NCI-H1105 (cell line): ENCODE measurements around the gene SAMD11.

Source experiments
- DNase-seq: peaks from one replicate; lab custom pipeline; 2025; lab: John Stamatoyannopoulos, UW

Gene SAMD11

DNA sequence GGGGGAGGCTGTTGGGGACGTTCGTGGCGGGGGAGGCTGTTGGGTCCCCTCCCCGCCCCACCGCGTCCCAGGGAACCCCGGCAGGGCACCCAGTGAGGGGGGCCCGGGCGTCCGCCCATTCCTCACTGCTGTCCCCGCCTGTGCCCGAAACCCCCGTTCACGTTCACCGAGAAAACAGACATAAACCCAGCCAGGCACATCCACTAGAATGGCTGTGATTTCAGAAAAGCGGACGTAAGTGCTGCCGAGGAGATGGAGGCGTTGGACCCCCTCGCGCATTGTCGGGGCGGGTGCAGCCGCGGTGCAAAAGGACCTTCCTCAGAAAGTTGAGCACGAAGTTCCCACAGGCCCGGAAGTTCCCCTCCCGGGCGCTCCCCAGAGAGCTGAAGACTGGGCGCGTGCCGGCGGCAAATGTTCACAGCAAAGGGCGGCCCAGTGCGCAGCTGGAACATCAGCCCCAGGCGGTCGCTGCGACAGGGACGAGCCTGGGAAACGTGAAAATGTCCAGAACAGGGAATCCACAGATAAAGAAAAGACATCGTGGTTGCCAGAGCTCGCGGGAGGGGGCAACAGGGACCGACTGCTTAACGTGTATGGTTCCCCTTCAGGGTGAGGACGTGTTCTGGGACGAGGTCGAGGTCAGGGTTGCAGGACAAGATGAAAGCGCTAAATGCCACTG, 18.5 kb upstream of the SAMD11 start:
- peak; percentile 48 for DNase-seq

DNA sequence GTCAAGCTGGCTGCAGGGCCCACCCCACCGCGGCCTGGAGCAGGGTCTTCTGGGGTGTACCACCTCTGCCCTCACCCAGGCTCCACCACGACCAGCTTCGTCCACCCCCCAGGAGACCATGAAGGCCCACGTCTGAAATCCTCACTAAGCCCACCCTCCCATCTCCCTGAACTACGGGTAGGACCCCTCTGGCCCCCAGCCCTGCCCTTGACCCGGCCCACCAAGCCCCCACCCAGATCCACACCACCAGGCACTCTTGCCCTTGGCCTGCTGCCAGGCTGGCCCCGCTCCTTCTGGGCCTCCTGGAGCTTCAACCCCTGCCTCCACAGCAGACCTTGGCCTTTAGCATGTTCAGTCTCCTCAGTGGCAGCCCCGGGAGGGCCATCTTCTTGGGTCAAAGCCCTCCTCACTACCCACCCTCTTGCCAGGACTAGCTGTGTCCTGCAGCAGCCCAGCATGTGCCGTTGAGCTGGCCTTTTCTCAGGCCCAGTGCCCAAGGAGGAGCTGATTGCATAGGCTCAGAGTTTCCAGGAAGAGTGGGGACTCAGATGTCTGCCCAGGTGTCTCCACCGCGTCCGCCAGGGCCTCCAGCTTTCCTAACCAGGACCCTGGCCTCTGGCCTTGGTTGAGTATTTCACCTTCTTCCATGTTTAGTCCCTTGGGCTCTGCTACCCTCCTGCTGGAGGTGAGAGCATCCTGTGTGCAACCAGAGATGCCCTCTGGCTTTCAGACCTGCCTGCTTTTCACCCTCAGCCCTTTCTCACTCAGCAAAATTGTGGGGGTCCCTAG, 17.7 kb upstream of the SAMD11 start:
- no peak for DNase-seq

DNA sequence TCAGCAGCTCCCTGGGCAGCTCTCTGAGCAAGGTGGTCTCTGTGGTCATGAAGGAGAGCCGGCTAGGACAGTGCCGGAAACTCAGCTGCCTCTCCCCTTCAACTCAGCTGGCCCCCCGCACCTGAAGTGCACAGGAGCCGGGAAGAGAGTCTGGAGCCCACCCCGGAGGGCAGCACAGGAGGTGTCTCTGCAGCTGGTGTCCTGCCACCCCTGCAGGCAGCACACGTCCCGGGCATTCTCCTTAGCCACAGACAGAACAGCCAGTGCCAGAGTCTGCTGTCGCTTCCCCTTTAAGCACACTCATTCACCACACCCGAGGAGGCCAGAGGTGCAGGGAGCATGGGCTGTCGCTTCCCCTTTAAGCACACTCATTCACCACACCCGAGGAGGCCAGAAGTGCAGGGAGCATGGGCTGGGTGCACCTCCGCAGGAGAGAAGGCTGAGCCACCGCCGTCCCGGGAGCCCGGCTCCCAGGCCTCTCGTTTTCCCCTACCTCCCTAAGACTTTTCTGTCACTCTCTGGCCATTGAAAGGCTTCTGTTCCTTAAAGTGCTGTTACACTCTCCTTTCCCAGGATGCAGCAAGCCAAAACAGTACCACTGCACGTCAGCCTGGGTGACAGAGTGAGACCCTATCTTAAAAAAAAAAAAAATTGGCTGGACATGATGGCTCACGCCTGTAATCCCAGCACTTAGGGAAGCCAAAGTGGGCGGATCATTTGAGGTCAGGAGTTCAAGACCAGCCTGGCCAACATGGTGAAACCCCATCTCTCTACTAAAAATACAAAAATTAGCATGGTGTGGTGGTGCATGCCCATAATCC, 16.9 kb upstream of the SAMD11 start:
- no peak for DNase-seq

DNA sequence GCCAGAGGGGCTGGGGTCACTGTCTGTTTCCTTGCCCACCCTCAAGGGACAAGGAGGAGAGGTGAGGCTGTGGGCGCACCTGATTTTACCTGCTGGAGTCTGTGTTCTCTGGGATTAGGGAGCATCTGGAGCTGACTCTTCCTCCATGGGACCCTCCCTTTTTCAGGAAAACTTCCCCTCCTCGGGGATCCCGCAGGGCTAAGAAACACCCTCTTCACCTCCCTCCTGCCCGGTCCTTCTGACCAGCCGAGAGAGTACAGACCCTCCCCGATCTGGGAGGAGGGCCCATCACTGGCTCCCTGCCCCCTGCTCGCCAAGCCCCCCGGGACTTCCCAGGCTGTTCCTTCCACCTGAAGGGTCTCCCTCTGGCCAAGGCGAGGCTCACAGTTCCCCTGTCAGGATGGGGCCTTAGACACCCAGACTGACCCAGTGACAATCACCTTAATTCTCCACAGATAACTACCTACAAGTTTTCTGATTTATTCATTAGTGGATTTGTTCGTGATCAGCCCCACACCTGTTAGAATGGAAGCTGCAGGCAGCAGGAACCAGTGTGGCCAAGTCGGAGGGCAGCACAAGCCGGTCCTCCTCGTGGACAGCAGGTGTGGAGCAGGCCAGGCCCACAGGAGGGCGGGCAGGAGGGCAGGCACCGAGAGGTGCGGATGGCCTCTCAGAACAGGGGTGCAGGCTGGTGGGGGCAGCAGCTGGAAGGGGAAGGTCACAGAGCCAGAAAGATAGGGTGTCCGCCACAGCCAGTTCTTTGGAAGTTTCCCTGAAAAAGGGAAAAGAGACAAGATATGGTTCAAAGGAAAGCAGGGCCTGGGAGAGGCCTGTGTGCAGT, 15.9 kb upstream of the SAMD11 start:
- no peak for DNase-seq

- no peak for DNase-seq
Measured at GRCh38 chr1:908661-909060, 15.1 kb upstream of the SAMD11 start.

DNA sequence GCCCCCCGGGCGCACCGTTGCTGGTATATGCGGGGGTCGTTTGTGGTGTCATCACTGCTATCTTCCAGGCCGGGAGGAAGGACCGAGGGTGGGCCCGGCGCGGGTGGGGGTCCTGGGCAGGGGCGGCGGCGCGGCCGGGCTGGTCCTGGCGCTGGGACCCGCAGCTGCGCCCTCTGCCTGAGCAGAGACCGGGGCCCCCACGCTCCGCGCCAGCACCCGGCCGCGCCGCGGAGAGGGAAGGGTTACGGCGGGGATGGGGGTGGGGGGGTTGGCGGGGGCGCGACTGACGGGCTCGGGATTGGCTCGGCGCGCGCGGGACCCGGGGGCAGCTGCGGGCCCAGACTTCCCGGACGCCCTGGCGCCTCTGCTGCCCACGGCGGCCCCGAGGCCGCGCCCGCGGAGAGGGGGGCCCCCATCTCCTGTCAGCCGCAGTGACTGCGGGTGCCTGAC, 13.8 kb upstream of the SAMD11 start:
- no peak for DNase-seq

DNA sequence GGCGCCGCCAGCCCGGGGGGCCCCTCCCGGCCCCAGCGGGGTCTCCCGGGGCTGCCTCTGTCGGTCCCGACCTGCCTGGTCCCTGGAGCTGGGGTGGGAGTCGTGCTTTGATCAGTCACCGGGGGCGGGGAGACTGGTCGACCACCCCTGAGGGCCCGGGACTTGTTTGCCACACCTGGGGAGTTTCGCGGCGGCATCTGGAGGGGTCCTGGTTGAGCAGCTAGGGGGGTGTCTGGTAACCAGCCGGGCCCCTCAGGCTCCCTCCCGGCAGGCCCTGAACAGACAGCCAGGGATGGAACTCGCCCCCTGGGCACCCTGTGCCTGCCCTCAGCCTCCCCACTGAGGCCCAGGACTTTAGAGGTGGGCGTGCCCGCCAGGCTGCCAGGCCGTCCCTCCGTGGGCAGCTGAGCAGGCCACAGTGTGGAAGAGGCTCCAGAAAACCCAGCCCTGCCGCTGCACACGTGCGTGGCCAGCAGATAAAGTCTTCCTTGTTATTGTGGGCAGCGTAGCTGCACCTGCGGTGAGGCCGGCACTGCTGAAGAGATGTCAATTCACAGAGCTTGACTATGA, 13.3 kb upstream of the SAMD11 start:
- no peak for DNase-seq

GRCh38 chr1:910881-911721, 12.6 kb upstream of the SAMD11 start:
- no peak for DNase-seq

DNA sequence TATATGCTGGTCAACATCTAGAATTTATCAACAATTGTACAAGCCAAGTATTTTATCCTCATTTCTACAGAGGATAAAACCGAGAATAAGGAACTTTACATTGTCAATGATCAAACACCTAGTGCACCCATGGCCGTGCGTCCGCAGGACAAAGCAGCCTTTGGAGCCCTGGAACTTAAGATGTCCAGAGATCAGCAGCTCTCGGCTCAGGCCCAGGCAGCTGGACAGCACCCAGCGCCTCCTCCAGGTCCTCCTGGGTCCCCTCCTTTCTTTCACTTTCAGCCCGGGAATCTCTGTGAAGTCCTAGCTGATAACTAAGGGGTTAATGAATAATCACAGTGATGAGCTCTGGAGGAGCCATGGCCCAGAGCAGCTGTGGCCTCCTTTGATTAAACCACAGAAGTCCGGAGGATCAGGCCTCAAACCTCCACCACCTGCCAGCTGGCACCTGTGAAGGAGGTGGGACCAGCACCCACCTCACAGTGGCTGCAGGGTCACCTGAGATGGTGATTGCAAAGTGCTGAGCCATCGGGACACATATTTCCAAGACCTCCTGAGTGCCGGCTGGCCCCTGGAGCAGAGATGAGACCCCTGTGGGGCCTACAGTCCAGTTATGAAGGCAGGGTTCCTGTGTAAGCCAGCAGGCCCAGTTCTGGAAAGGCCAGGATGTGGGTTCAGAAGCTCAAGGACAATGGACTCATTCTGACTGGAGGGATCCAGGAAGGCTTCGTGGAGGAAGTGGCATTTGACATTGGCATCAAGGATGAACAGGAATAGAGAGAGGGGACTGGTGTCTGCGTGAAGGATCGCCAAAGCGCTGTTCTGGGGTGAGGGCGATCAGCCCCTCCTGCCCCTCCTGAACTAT, 11.6 kb upstream of the SAMD11 start:
- DNase-seq = no peak

DNA sequence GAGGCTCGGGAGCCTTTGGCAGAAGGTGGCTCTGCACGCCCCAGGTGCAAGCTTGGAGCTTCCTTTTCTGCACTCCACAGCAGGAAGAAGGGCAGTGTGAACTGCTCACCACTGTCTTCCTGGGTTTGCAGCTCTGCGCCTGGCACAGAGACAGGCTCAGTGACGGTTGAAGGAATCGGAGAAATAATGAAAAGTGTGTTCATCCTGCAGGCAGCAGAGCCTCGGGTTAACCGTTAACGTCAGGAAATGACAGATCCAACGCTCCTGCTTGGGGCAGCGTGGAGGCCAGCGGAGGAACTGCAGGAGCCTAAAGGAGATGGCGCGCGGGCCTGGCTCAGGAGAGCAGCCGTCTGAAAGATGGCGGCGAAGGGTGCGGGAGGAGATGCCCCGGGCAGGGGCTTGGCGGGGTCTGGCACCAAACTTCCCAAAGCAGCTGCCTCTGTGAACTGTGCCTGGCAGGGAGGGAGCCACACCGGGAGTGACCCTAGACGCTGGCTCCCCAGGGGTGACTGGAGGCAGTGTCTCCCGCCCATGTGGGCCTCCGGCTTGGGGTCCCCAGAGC, 10.9 kb upstream of the SAMD11 start:
- no peak for DNase-seq

GRCh38 chr1:913491-914130, 10.1 kb upstream of the SAMD11 start:
- DNase-seq = no peak

- no peak for DNase-seq
Measured at GRCh38 chr1:914131-914890, 9.4 kb upstream of the SAMD11 start.

DNA sequence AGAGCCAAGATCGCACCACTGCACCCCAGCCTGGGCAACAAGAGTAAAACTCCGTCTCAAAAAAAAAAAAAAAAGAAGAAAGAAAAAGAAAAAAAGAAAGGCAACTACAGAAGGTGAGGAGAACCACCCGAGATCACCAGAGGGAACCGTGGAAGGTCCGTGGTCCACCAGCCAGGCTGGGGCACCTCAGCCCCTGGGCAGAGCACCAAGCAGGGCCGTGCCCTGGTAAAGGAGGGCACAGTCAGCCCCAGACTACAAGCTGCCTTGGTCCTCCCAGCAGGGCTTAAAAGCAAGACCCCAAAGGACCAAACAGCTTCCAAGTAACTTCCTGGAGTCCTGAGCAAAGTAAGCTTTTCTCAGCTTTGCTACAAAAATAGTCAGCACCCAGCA, 8.8 kb upstream of the SAMD11 start:
- no peak for DNase-seq

DNA sequence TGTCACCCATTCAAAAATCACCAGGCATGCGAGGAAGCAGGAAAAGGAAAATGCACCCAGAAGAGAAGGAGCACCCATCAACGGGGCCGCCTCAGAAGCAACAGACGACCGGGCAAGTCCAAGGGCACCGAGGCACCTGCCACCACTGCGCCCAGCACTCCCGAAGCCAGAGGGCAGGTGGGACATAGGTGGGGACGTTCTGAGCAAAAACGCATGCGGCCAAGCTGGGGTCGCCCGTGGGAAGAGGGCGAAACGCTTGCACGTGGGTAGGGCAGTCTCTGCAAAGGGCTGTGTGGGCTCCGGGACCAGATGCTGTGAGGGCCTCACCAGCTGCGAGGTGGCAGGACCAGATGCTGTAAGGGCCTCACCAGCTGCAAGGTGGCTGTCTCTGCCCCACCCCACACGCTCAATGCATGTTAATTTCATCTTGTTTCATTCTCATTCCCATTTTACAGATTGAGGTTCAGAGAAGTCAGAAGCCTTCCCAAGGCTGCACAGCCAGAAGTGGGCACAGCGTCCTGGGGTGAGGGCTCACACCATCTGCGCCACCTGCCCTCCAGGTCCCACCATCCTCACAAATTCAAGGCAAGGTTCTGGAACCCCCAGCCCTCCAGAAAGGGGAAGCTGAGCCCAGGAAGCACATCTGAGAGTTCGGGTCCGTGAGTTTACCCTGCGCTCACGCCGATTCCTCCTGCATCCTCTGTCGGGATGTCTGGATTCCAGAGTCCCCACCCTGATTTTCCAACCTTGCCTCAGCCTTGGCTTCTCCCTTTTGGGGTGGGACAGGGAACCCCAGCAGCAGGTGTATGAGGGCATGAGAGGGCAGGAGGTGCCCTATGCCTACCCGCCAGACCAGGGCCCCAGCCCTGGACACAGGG, 8.2 kb upstream of the SAMD11 start:
- DNase-seq = no peak

DNA sequence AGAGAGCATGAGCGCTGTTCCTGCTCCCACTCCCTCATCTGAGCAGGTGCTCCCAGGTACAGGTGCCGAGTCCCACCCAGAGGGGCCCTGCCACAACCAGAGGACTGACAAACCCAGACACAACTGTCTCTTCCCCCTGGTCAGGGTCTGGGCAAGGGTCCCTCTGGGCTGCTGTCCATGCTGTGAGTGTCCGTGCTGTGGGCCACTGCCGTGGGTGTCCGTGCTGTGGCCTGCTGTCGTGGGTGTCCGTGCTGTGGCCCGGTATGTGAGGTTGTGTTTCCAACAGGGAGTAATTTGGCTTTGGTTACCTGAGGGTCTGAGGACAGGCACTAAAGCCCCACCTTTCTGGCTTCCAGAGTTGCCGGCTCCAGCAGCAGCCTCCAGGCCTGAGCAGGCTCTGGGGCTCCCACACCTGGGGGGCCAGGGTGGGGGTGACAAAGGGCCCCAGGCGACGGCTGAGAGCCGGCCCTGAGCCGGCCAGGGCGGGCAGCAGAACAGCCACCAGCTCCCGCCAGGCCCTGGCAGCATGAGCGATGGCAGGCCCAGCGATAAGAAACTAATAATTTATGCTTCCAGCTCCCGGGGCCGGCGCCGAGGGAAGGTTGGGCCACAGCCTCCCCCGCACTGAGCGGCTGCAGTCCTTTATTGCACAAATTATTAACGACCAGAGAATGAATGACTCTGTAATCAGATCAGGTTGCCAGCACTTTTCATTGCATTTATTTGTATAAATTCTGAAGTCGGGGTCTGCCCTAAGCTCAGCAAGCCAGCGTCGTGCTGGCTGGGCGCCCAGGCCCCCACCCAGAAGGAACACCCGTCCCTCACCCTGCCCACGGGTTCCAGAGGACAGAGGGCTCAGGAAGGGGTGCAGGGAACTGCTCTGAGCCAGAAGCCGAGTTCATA, 7.3 kb upstream of the SAMD11 start:
- DNase-seq = no peak

- DNase-seq = no peak
Measured at GRCh38 chr1:917076-917459, 6.7 kb upstream of the SAMD11 start.
